ENCODE data around the gene TRAK2.
"Not testable (repeated sequence)": the region's sequence is repeated elsewhere in the genome, so short reads cannot be mapped to it uniquely, and the experiment has no call there.

TRAK2 gene

GRCh38 chr2:201419057-201419635, 32.1 kb downstream of the TRAK2 start:
- no peak for DNase-seq

- DNase-seq = no peak
These were observed 36.1 kb downstream of the TRAK2 start for GRCh38 chr2:201415149-201415548.

- no peak for DNase-seq
These were observed 36.9 kb downstream of the TRAK2 start for GRCh38 chr2:201414099-201415023.

- DNase-seq = no peak
These were observed 37.7 kb downstream of the TRAK2 start for GRCh38 chr2:201413552-201413951.

- no peak for DNase-seq
These were observed 38.1 kb downstream of the TRAK2 start for GRCh38 chr2:201413143-201413542.

- DNase-seq = no peak
These were observed 39.8 kb downstream of the TRAK2 start for GRCh38 chr2:201411421-201411820.

- no peak for DNase-seq
These were observed 42.3 kb downstream of the TRAK2 start for GRCh38 chr2:201408931-201409330.

- DNase-seq = no peak
These were observed 44.0 kb downstream of the TRAK2 start for GRCh38 chr2:201407265-201407664.

- peak in 1 of 58 donors; percentile 43 for DNase-seq
These were observed 45.1 kb downstream of the TRAK2 start for GRCh38 chr2:201406077-201406662.

- no peak for DNase-seq
These were observed 46.5 kb downstream of the TRAK2 start for GRCh38 chr2:201404699-201405280.

GRCh38 chr2:201403880-201404279, 47.4 kb downstream of the TRAK2 start:
- no peak for DNase-seq

GRCh38 chr2:201402651-201403562, 48.4 kb downstream of the TRAK2 start:
- no peak for DNase-seq

- DNase-seq = no peak
These were observed 49.4 kb downstream of the TRAK2 start for GRCh38 chr2:201401815-201402214.

GRCh38 chr2:201396595-201396994, 54.7 kb downstream of the TRAK2 start:
- no peak for DNase-seq

- DNase-seq = no peak
These were observed 68.1 kb downstream of the TRAK2 start for GRCh38 chr2:201383136-201383535.

- no peak for DNase-seq
These were observed 72.5 kb downstream of the TRAK2 start for GRCh38 chr2:201378496-201379397.

- no peak for DNase-seq
These were observed 74.0 kb downstream of the TRAK2 start for GRCh38 chr2:201377218-201377617.

GRCh38 chr2:201369775-201370174, 81.5 kb downstream of the TRAK2 start:
- DNase-seq = no peak

GRCh38 chr2:201369318-201369717, 81.9 kb downstream of the TRAK2 start:
- not testable (repeated sequence) for DNase-seq

- no peak for DNase-seq
These were observed 85.1 kb downstream of the TRAK2 start for GRCh38 chr2:201366146-201366545.
